IPS DF 6.9 (cell line): ENCODE results near the gene CDK10.
"Not testable (repeated sequence)": the region's sequence is repeated elsewhere in the genome, so short reads cannot be mapped to it uniquely, and the experiment has no call there.

Source experiments
- DNase-seq: peaks from one replicate; pipeline ENCODE4 v3.0.0-alpha.2; 2013; ENCODE audit warnings: low read depth, low spot score
- H3K27ac ChIP-seq: one replicate; pipeline ENCODE4 v1.5.1; 2013; ENCODE audit warnings: low read length, control low read depth
- H3K27me3 ChIP-seq: 2 replicates; pipeline ENCODE4 v1.6.1; 2013; ENCODE audit warnings: mild to moderate bottlenecking, low read length; ENCODE audit not compliant: control insufficient read depth, insufficient read depth
- H3K36me3 ChIP-seq: 2 replicates; pipeline ENCODE4 v1.6.1; 2013; ENCODE audit warnings: low read length; ENCODE audit not compliant: control insufficient read depth, insufficient read depth
- H3K4me1 ChIP-seq: 2 replicates; pipeline ENCODE4 v1.6.1; 2013; ENCODE audit warnings: low read length; ENCODE audit not compliant: control insufficient read depth, insufficient read depth
- H3K4me3 ChIP-seq: 2 replicates; pipeline ENCODE4 v1.5.1; 2013; ENCODE audit warnings: mild to moderate bottlenecking, low read length
- H3K9me3 ChIP-seq: 2 replicates; pipeline ENCODE4 v1.6.1; 2013; ENCODE audit warnings: low read length, inconsistent platforms; ENCODE audit not compliant: control insufficient read depth, insufficient read depth
- WGBS: extraction: QIAGEN DNeasy Blood & Tissue Kit; methylation state at CpG from one replicate; pipeline ENCODE4 v1.1.7; 2013; ENCODE audit warnings: mixed read lengths, missing lambda C conversion rate; ENCODE audit not compliant: insufficient read length, insufficient coverage; 5-methylcytosine and 5-hydroxymethylcytosine counted together

CDK10 gene

DNA sequence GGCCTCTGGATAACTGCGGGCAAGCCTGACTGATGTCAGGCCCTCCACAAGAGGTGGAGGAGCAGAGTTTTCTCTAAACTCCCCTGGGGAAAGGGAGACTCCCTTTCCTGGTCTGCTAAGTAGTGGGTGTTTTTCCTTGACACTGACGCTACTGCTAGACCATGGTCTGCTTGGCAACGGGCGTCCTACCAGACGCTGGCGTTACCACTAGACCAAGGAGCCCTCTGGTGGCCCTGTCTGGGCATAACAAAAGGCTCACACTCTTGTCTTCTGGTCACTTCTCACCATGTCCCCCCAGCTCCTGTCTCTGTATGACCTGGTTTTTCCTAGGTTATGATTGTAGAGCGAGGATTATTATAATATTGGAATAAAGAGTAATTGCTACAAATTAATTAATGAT is 19.5 kb upstream of the CDK10 start:
- not testable (repeated sequence) for DNase-seq, H3K27me3 ChIP-seq, H3K9me3 ChIP-seq, H3K36me3 ChIP-seq, H3K27ac ChIP-seq, H3K4me3 ChIP-seq, H3K4me1 ChIP-seq
- no CpG with 5 or more reads among the region's 7 CpGs for WGBS

DNA sequence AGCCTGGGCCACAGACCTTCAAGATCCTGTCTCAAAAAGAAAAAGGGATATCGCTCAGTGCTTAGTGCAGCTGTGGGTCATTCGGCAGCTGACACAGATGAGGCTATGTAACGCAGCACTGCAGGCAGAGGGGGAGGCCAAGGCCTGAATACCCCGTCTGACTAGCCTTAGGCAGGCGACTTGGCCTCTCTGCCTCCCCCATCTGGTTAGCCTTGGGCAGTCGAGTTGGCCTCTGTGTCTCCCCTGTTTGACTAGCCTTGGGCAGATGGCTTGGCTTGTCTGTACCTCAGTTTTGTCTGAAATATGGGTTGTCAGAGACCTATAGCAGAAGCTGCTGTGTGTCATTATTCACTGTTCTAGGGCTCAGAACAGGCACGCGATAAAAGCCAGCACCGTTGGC is 18.9 kb upstream of the CDK10 start:
- H3K4me1 ChIP-seq, result no peaks in the 10 kb centered on the region
- H3K36me3 ChIP-seq, result no peaks in the 10 kb centered on the region
- no peak overlapping the region for H3K4me3 ChIP-seq
- H3K27ac ChIP-seq, result no peak overlapping the region
- DNase-seq, result no peak
- WGBS, result no CpG with 5 or more reads among the region's 9 CpGs
- no peaks in the 10 kb centered on the region for H3K9me3 ChIP-seq
- H3K27me3 ChIP-seq, result no peaks in the 10 kb centered on the region

DNA sequence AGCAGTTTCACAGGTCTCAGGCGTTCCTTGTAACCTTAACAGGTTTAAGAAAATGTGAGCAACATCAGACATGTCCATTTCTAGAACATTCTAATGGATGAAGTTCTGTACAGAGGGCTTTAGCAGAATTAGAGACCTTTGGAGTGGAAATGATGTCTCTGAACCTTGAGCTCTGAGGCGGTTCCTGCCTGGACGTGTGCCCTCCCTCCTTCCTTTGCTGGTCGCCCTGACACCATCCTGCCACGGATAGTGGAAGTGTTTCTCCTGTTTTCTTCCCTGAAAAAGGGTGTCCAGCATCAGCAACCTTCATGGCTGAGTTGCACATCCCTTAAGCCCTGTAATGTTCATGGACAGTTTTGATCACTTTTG is 17.7 kb upstream of the CDK10 start:
- Histone ChIP-seq H3K4me1 (no peaks in the 10 kb centered on the region), H3K27me3 (no peaks in the 10 kb centered on the region), H3K4me3 (no peak overlapping the region), H3K9me3 (no peaks in the 10 kb centered on the region), H3K36me3 (no peaks in the 10 kb centered on the region), H3K27ac (no peak overlapping the region)
- no peak for DNase-seq
- no CpG with 5 or more reads among the region's 5 CpGs for WGBS

DNA sequence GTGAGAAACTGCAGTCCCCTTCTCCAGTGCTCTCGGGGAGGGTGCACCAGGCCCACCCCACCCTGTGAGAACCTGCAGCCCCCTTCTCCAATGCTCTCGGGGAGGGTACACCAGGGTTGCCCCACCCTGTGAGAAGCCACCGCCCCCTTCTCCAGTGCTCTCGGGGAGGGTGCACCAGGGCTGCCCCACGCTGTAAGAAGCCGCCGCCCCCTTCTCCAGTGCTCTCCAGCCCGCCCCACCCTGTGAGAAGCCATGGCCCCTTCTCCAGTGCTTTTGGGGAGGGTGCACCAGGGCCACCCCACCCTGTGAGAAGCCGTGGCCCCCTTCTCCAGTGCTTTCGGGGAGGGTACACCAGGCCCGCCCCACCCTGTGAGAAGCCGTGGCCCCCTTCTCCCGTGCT is 16.7 kb upstream of the CDK10 start:
- Histone ChIP-seq H3K4me1 (no peaks in the 10 kb centered on the region), H3K27me3 (no peaks in the 10 kb centered on the region), H3K4me3 (no peak overlapping the region), H3K9me3 (no peaks in the 10 kb centered on the region), H3K36me3 (no peaks in the 10 kb centered on the region), H3K27ac (no peak overlapping the region)
- no CpG with 5 or more reads among the region's 13 CpGs for WGBS
- DNase-seq, result no peak

DNA sequence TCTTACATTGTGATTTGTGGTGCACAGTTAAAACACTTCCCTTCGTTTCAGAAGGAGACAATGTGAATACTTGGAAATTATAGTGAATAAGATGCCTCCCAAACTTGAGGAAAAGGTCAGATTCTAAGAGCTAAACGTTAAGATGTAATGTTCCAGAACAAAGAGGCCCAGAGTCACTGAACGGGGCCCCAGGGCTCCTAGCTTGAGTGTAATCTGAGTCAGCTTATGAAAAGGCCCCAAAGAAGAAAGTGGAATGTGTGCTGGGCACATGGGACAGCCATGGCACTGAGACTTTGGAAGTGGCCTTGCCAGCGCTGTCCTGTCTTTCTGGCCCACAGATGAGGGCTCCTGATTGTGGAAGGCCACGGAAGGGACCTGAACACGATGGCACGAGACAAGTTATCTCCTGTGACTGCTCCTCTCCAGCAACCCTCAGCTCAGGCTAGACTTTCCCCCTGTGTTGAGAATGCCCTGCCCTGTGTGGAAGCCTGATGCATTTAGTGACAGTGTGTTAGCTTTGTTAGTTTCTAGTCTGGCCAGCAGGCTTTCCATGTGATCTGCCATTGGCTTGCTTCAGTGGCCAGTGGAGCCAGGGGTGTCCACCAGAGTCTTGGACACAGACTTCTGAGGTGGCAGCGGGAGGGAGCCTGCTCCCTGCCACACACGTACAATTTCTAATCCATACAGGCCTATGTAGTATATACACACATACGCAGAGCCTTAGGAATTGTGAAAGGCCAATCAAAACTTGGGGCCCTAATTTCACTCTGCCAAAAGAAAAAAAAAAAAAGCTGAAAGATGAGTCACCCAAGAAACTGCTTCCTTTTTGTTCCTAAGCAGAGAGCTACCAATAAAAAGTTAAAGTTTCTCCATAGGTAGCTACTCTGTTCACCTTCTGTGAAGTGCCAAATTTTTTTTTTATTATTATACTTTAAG is 15.7 kb upstream of the CDK10 start:
- Histone ChIP-seq H3K27ac (no peak overlapping the region), H3K4me1 (no peaks in the 10 kb centered on the region), H3K36me3 (no peaks in the 10 kb centered on the region), H3K9me3 (no peaks in the 10 kb centered on the region), H3K4me3 (no peak overlapping the region), H3K27me3 (no peaks in the 10 kb centered on the region)
- WGBS, result no CpG with 5 or more reads among the region's 10 CpGs
- no peak for DNase-seq

DNA sequence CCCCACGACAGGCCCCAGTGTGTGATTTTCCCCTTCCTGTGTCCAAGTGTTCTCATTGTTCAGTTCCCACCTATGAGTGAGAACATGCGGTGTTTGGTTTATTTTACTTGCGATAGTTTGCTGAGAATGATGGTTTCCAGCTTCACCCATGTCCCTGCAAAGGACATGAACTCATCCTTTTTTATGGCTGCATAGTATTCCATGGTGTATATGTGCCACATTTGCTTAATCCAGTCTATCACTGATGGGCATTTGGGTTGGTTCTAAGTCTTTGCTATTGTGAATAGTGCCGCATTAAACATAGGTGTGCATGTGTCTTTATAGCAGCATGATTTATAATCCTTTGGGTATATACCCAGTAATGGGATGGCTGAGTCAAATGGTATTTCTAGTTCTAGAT is 14.9 kb upstream of the CDK10 start:
- no CpG with 5 or more reads among the region's 4 CpGs for WGBS
- not testable (repeated sequence) for H3K27me3 ChIP-seq, H3K9me3 ChIP-seq, H3K4me1 ChIP-seq, DNase-seq, H3K4me3 ChIP-seq, H3K36me3 ChIP-seq, H3K27ac ChIP-seq

DNA sequence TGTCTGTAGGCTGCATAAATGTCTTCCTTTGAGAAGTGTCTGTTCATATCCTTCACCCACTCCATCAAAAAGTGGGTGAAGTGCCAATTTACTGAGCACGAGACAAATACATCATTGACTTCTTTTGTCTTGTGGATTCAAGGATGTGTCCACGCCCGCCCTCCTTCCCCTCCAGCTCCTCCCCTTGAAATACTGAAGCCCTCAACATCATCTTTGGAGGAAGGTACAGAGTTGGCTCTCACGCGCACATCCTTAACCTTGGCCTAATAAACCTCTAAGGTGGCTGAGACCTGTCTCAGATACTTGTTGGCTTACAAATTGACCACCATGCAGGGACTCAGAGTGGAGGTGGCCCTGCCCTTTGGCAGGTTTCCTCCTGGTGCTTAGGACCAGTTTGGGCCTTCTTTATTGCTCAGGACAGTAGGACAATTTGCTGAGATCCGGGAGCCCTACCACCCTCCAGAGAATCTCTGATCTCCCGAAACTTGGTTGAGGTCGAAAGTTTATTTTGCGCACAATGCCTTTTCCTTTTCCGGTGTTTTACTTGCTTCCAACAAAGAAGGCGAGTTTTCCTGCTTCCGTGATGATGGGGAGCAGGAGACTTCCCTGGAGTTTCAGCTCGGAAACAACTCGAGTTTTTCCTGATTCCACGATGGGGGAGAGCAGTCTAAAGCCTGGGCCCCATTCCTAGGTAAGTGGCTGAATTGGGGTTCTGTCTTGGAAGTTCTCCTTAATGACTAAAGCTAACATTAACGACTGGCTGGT is 14.1 kb upstream of the CDK10 start:
- H3K27me3 ChIP-seq, result no peaks in the 10 kb centered on the region
- H3K36me3 ChIP-seq, result no peaks in the 10 kb centered on the region
- H3K4me3 ChIP-seq, result no peak overlapping the region
- no peaks in the 10 kb centered on the region for H3K4me1 ChIP-seq
- no CpG with 5 or more reads among the region's 16 CpGs for WGBS
- DNase-seq, result no peak
- H3K27ac ChIP-seq, result no peak overlapping the region
- no peaks in the 10 kb centered on the region for H3K9me3 ChIP-seq

DNA sequence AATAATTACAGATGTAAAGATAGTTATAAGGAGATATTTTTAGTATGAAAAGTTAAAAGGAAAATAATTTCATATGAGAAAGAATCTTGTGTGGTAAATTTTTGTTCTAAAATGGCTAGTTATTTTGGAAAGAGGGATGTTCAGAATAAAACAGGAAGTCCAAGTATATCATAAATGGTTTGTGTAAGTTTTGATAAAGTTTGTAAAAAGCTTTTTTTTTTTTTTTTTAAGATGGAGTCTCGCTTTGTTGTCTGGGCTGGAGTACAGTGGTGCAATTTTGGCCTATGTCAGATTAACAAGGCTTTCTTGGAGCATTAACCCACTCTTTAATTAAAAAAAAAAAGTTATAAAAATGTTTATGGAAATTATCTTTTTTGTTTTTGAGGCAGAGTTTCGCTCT is 8.2 kb upstream of the CDK10 start:
- H3K4me1 ChIP-seq, result no peaks in the 10 kb centered on the region
- H3K36me3 ChIP-seq, result no peaks in the 10 kb centered on the region
- no peak overlapping the region for H3K27ac ChIP-seq
- DNase-seq, result no peak
- no peaks in the 10 kb centered on the region for H3K27me3 ChIP-seq
- H3K4me3 ChIP-seq, result no peak overlapping the region
- WGBS, result no CpG with 5 or more reads among the region's 2 CpGs
- no peaks in the 10 kb centered on the region; the same call in 1 of the 2 replicates for H3K9me3 ChIP-seq

DNA sequence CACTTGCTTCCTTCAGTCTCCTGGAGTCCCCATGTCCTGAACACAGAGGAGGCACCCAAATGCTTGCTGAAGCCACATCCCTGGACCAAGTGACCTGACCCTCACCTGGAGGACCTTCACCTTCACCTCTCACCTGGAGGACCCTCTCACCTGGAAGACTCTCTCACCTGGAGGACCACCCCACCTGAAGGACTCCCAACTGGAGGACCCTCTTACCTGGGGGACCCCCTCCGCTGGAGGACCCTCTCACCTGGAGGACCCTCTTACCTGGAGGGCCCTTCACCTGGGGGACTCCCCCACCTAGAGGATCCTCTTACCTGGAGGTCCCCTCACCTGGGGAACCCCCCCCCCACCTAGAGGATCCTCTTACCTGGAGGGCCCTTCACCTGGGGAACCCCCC is 573 bp upstream of the CDK10 start:
- Histone ChIP-seq H3K27me3 (no peaks in the 10 kb centered on the region), H3K36me3 (peaks cover 8% of the 10 kb centered on the region), H3K4me3 (no peak overlapping the region), H3K27ac (no peak overlapping the region), H3K4me1 (peaks cover 7% of the 10 kb centered on the region), H3K9me3 (no peaks in the 10 kb centered on the region; the same call in 1 of the 2 replicates)
- no peak for DNase-seq
- no CpG with 5 or more reads among the region's 1 CpG for WGBS

DNA sequence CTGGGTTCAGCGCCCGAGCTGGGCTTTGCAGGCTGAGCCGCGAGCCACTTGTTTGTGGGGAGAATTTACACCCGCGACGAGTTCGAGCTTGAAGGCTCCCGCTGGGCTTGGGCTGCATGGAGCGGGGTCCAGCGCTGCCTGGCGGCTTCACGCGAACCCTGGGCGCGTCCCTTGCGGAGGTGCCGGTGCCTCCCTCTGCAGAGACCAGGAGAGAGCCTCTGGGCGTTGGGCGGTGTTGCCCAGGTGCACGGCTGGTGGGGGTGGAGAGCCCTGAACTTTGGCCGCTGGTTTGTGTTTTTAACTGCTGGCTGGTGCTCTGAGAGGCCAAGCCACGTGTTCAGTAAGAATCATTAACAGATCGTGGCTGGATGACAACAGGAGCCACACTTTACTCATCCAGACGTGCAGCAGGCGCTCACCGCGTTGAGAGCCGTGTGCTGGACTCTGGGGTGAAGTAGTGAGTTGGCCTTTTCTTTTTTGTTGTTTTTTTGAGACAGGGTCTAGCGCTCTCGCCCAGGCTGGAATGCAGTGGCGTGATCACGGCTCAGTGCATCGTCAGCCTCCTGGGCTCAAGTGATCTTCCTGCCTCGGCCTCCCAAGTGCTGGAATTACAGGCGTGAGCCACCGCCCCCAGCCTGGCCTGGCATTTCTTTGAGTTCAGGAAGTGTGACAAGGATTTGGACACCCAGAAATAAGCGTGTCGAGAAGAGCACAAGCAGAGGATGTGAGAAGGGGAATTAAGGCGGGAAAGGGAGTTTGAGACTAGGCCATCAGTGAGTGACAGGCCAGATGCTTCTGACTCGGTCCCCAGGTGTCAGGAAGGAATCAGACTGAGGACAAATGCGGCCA is 827 bp downstream of the CDK10 start:
- Histone ChIP-seq H3K27me3 (no peaks in the 10 kb centered on the region), H3K4me3 (peak overlapping the region; percentile 85), H3K27ac (no peak overlapping the region), H3K9me3 (no peaks in the 10 kb centered on the region; the same call in 1 of the 2 replicates), H3K36me3 (peaks cover 18% of the 10 kb centered on the region), H3K4me1 (peaks cover 7% of the 10 kb centered on the region)
- no CpG with 5 or more reads among the region's 42 CpGs for WGBS
- no peak for DNase-seq
